Right lobe of liver (tissue), 6 donors: Measurements from ENCODE around the gene NECAB2. TPM values are rescaled to one million over a fixed set of nuclear protein-coding genes. Genes with fewer than 3 reads are reported as not detected.

ENCODE experiments used
- ATAC-seq, 4 donors: fragments of 200-7000 bp; cut with Tn5 transposase; one replicate each; pipeline ENCODE4 v1.9.1; 2020; ENCODE audit warnings: mild to moderate bottlenecking in 4 of 4, moderate library complexity in 4 of 4
- DNase-seq, 3 donors: peaks; one replicate each; pipeline ENCODE4 v3.0.0-alpha.2; 2020
- H3K27ac ChIP-seq, 3 donors: fragments of 200-600 bp; one replicate each; pipeline ENCODE4 v1.8.0; 2022
- H3K27me3 ChIP-seq, 2 donors: fragments of 200-600 bp; one replicate each; pipeline ENCODE4 v1.8.0; 2022
- H3K36me3 ChIP-seq, 4 donors: fragments of 200-600 bp; sonication (generic) in 1 of 4; one replicate each; pipeline versions ENCODE4 v1.5.1 to v1.8.0; 2017 to 2022; ENCODE audit warnings: control low read depth in 1 of 4
- H3K4me1 ChIP-seq, 4 donors: fragments of 200-600 bp; sonication (generic) in 1 of 4; one replicate each; pipeline versions ENCODE4 v1.5.1 to v1.8.0; 2017 to 2022; ENCODE audit warnings: control low read depth in 1 of 4
- H3K4me3 ChIP-seq, 3 donors: fragments of 200-600 bp; one replicate each; pipeline ENCODE4 v1.8.0; 2022
- H3K9me3 ChIP-seq, 4 donors: fragments of 200-600 bp; sonication (generic) in 1 of 4; one replicate each; pipeline versions ENCODE4 v1.5.1 to v1.8.0; 2017 to 2022; ENCODE audit warnings: control low read depth in 1 of 4
- CTCF ChIP-seq, 4 donors: fragments of 200-600 bp in 3 of 4; fragments of 450-650 bp in 1 of 4; IDR thresholded peaks; one replicate each; pipeline versions ENCODE4 v1.5.1 to v1.8.0; 2016 to 2022; ENCODE audit warnings: antibody characterized with exemption in 4 of 4, mild to moderate bottlenecking in 2 of 4
- POLR2A ChIP-seq: fragments of 450-650 bp; IDR thresholded peaks from one replicate; pipeline ENCODE4 v1.6.1; 2017; ENCODE audit warnings: antibody characterized with exemption, mild to moderate bottlenecking
- WGBS: methylation state at CpG from one replicate; pipeline ENCODE4 v1.1.6; 2018; ENCODE audit warnings: low coverage, low lambda C conversion rate; ENCODE audit not compliant: insufficient coverage; ENCODE audit errors: missing lambda C conversion rate; 5-methylcytosine and 5-hydroxymethylcytosine counted together
- intact Hi-C, 2 donors: fragments of 100-400 bp; cut with DNase I; formaldehyde crosslinking; loops; one replicate each; pipeline versions ENCODE4 v1.11.2 to v1.14.1; 2022
- total RNA-seq, 6 experiments: library from RNA; depleted of rRNA in 2 of 6; stranded (reverse); fragments of >200 nt in 2 of 6; fragmentation: NEBNext Ultra II Directional in 3 of 6; extraction: Animal tissue kit (Norgen Biotek cat#: 25700) in 3 of 6; gene quantifications; one replicate each; pipeline versions ENCODE4 v1.1.0 to v1.2.4, GENCODE V29; 2016 to 2023
- donor health status: DM: no; HTN: yes; CAD: no.
- donor health status: DM: no; HTN: no; CAD: no.
- donor health status: DM: no; HTN: no; CAD: no.
- donor health status: DM: no; HTN: yes; CAD: no.
- donor health status: DM: no; HTN: yes; CAD: no.

Gene NECAB2
- total RNA-seq, 6 experiments from 2014 or later, result 0.56 to 26.8 (median 7.1) TPM

- DNase-seq (peak in 1 of 3 donors; percentile 56), ATAC-seq (peak in 2 of 4 donors; percentile 1 to 6)
- intact Hi-C loops, result loop anchor here in 1 of 2 donors (10.0 kb wide), 1 partner anchor 95 kb away; no protein-coding TSS in a partner anchor
- TF ChIP-seq POLR2A, result no peak
- no peak for TF ChIP-seq CTCF (IDR thresholded peaks at IDR 0.05)
- H3K4me3 ChIP-seq, result no peak overlapping the region
- no peaks in the 10 kb centered on the region for H3K9me3 ChIP-seq
- no peak overlapping the region for H3K27ac ChIP-seq
- 50% methylated on average over 4 of the region's 18 CpGs for WGBS
- H3K4me1 ChIP-seq, result peaks cover 0 to 4% (median 0%) of the 10 kb centered on the region in 4 donors
- H3K27me3 ChIP-seq, result no peaks in the 10 kb centered on the region
- H3K36me3 ChIP-seq, result peaks cover 0 to 15% (median 7%) of the 10 kb centered on the region in 4 donors
Observed at GRCh38 chr16:83969771-83970429, 1.9 kb downstream of the NECAB2 start.

GRCh38 chr16:83970430-83970815 is 2.4 kb downstream of the NECAB2 start:
- no peaks in the 10 kb centered on the region for H3K9me3 ChIP-seq
- DNase-seq (peak in 1 of 3 donors; percentile 39), ATAC-seq (no peak)
- 43% methylated on average over 4 of the region's 6 CpGs for WGBS
- TF ChIP-seq POLR2A (no peak), CTCF (IDR thresholded peaks at IDR 0.05) (no peak)
- intact Hi-C loops, result no loop called here
- no peaks in the 10 kb centered on the region for H3K27me3 ChIP-seq
- no peak overlapping the region for H3K27ac ChIP-seq
- peaks cover 0 to 10% (median 4%) of the 10 kb centered on the region in 4 donors for H3K36me3 ChIP-seq
- H3K4me1 ChIP-seq, result peaks cover 0 to 4% (median 0%) of the 10 kb centered on the region in 4 donors
- H3K4me3 ChIP-seq, result no peak overlapping the region

GRCh38 chr16:83971165-83972130 is 3.4 kb downstream of the NECAB2 start:
- H3K27ac ChIP-seq, result peak overlapping the region in 1 of 3 donors; percentile 33
- 20% methylated on average over 10 of the region's 27 CpGs for WGBS
- no peaks in the 10 kb centered on the region for H3K9me3 ChIP-seq
- H3K4me1 ChIP-seq, result peaks cover 0 to 4% (median 0%) of the 10 kb centered on the region in 4 donors
- intact Hi-C loops, result no loop called here
- DNase-seq (peak in 2 of 3 donors; percentile 68 to 77), ATAC-seq (peak; percentile 56 to 73 (median 72))
- H3K27me3 ChIP-seq, result no peaks in the 10 kb centered on the region
- TF ChIP-seq CTCF (IDR thresholded peaks at IDR 0.05), result no peak
- no peak for TF ChIP-seq POLR2A
- H3K36me3 ChIP-seq, result peaks cover 0 to under 1% (median 0%) of the 10 kb centered on the region in 4 donors
- no peak overlapping the region for H3K4me3 ChIP-seq

GRCh38 chr16:83972256-83973008 is 4.4 kb downstream of the NECAB2 start:
- Histone ChIP-seq H3K27ac (no peak overlapping the region), H3K9me3 (no peaks in the 10 kb centered on the region), H3K4me3 (no peak overlapping the region), H3K36me3 (no peaks in the 10 kb centered on the region), H3K4me1 (peaks cover 0 to 4% (median 0%) of the 10 kb centered on the region in 4 donors), H3K27me3 (no peaks in the 10 kb centered on the region)
- no peak for TF ChIP-seq CTCF (IDR thresholded peaks at IDR 0.05)
- TF ChIP-seq POLR2A, result no peak
- DNase-seq (peak in 1 of 3 donors; percentile 23), ATAC-seq (no peak)
- intact Hi-C loops, result no loop called here
- 70% methylated on average over 11 of the region's 19 CpGs for WGBS
